PC-9 (cell line): ENCODE results near the gene ARL8B. TPM values are rescaled to one million over a fixed set of nuclear protein-coding genes. Genes with fewer than 3 reads are reported as not detected.

Source experiments
- BruUV-seq: library from RNA; stranded (reverse); fragments of 400-500 nt; replicated peaks from 2 replicates; lab custom pipeline; 2021; lab: Mats Ljungman, UMichigan
- CTCF ChIA-PET: fragments of 300-600 bp; sonication (Branson Sonifier 250); formaldehyde crosslinking; loops from one replicate; lab custom pipeline; 2022; ENCODE audit warnings: antibody characterized with exemption; lab: Charles Lee
- POLR2A ChIA-PET: fragments of 300-600 bp; sonication (Branson Sonifier 250); formaldehyde crosslinking; loops from one replicate; lab custom pipeline; 2022; ENCODE audit warnings: antibody characterized with exemption; ENCODE audit not compliant: unreplicated experiment; lab: Charles Lee
- DNase-seq, 2 experiments: peaks; one replicate each; pipeline versions ENCODE4 v3.0.0 to v3.0.0-alpha.2; 2015 to 2022; ENCODE audit warnings: mixed read lengths in 1 of 2
- H2AFZ ChIP-seq: fragments of 200-600 bp; sonication (generic); 2 replicates; pipeline ENCODE4 v1.8.1; 2017; ENCODE audit warnings: antibody characterized with exemption
- H3F3A ChIP-seq: fragments of 200-600 bp; sonication (generic); 2 replicates; pipeline ENCODE4 v1.8.1; 2017; ENCODE audit warnings: antibody characterized with exemption, mild to moderate bottlenecking, low read depth; ENCODE audit not compliant: insufficient read depth
- H3K27ac ChIP-seq: fragments of 200-600 bp; sonication (generic); 2 replicates; pipeline ENCODE4 v1.6.1; 2016; ENCODE audit warnings: mixed run types
- H3K27me3 ChIP-seq: fragments of 200-600 bp; sonication (generic); 2 replicates; pipeline ENCODE4 v1.6.1; 2016; ENCODE audit warnings: low read depth, mixed run types; ENCODE audit not compliant: insufficient read depth
- H3K36me3 ChIP-seq: fragments of 200-600 bp; sonication (generic); 2 replicates; pipeline ENCODE4 v1.6.1; 2016; ENCODE audit warnings: low read depth, mixed run types
- H3K4me1 ChIP-seq: fragments of 200-600 bp; sonication (generic); replicated peaks from 2 replicates; pipeline ENCODE4 v1.6.1; 2016; ENCODE audit warnings: mixed run types; ENCODE audit not compliant: insufficient read depth
- H3K4me2 ChIP-seq: fragments of 200-600 bp; sonication (generic); 2 replicates; pipeline ENCODE4 v1.6.1; 2017; ENCODE audit warnings: mixed run types
- H3K4me3 ChIP-seq: fragments of 200-600 bp; sonication (generic); 2 replicates; pipeline ENCODE4 v1.6.1; 2016; ENCODE audit warnings: mixed run types
- H3K79me2 ChIP-seq: fragments of 200-600 bp; sonication (generic); 2 replicates; pipeline ENCODE4 v1.6.1; 2017; ENCODE audit warnings: low read depth, mixed run types
- H3K9me2 ChIP-seq: fragments of 200-600 bp; sonication (generic); 2 replicates; pipeline ENCODE4 v1.8.1; 2017; ENCODE audit warnings: mild to moderate bottlenecking; ENCODE audit not compliant: insufficient read depth
- H3K9me3 ChIP-seq: fragments of 200-600 bp; sonication (generic); 2 replicates; pipeline ENCODE4 v1.8.1; 2016; ENCODE audit warnings: low read depth; ENCODE audit not compliant: insufficient read depth
- H4K20me1 ChIP-seq: fragments of 200-600 bp; sonication (generic); 2 replicates; pipeline ENCODE4 v1.8.1; 2017; ENCODE audit not compliant: insufficient read depth
- CTCF ChIP-seq: fragments of 200-600 bp; sonication (generic); conservative IDR thresholded peaks from 2 replicates; pipeline ENCODE4 v1.6.1; 2017; ENCODE audit warnings: mixed run types, antibody characterized with exemption, mild to moderate bottlenecking, moderate library complexity
- EZH2 ChIP-seq: fragments of 200-600 bp; sonication (generic); IDR thresholded peaks from 2 replicates; pipeline ENCODE4 v1.8.0; 2017; ENCODE audit warnings: antibody characterized with exemption, low read depth
- intact Hi-C: fragments of 100-400 bp; cut with micrococcal nuclease; formaldehyde crosslinking; loops from one replicate; pipeline ENCODE4 v1.10.0; 2022; ENCODE audit not compliant: unreplicated experiment
- total RNA-seq: library from RNA; stranded (reverse); gene quantifications from 2 replicates; pipeline ENCODE4 v1.2.3, GENCODE V29; 2021

The ARL8B gene
- total RNA-seq, 1 experiment from 2014 or later = 45.4 TPM

- Histone ChIP-seq H3K4me2 (no peak overlapping the region), H3K4me3 (no peak overlapping the region), H3K27ac (no peak overlapping the region), H3K4me1 (no peaks in the 10 kb centered on the region), H2AFZ (no peak overlapping the region), H3K36me3 (no peaks in the 10 kb centered on the region), H3K27me3 (no peaks in the 10 kb centered on the region), H3K79me2 (peaks cover 92% of the 10 kb centered on the region), H3K9me2 (no peaks in the 10 kb centered on the region), H3F3A (no peaks in the 10 kb centered on the region), H4K20me1 (peaks cover 41% of the 10 kb centered on the region), H3K9me3 (no peaks in the 10 kb centered on the region)
- BruUV-seq = no TSS peak
- ChIA-PET POLR2A (no interaction called here), CTCF (interaction anchor here (0.6 kb wide), 1 partner anchor 81 kb away, joined by 3 read pairs; no protein-coding TSS in a partner anchor)
- no peak for DNase-seq
- intact Hi-C loops = no loop called here
- TF ChIP-seq EZH2 (no peak), CTCF (no peak)
Measured at GRCh38 chr3:5134499-5134898, 12.4 kb downstream of the ARL8B start.

GRCh38 chr3:5136211-5136918 lies 14.3 kb downstream of the ARL8B start:
- Histone ChIP-seq H3K4me1 (no peaks in the 10 kb centered on the region), H3K36me3 (no peaks in the 10 kb centered on the region), H3K4me3 (no peak overlapping the region), H3K27ac (no peak overlapping the region), H3K9me3 (no peaks in the 10 kb centered on the region), H3K4me2 (no peak overlapping the region), H3K9me2 (no peaks in the 10 kb centered on the region), H2AFZ (no peak overlapping the region), H4K20me1 (peaks cover 41% of the 10 kb centered on the region), H3K79me2 (peaks cover 95% of the 10 kb centered on the region), H3F3A (no peaks in the 10 kb centered on the region), H3K27me3 (no peaks in the 10 kb centered on the region)
- POLR2A ChIA-PET = no interaction called here
- intact Hi-C loops = no loop called here
- BruUV-seq = no TSS peak
- DNase-seq = no peak
- CTCF ChIA-PET = no interaction called here
- TF ChIP-seq CTCF = no peak
- no peak for TF ChIP-seq EZH2

GRCh38 chr3:5136919-5137429 lies 14.9 kb downstream of the ARL8B start:
- Histone ChIP-seq H3K4me2 (no peak overlapping the region), H3F3A (no peaks in the 10 kb centered on the region), H3K27ac (no peak overlapping the region), H3K4me1 (no peaks in the 10 kb centered on the region), H3K9me2 (no peaks in the 10 kb centered on the region), H4K20me1 (peaks cover 41% of the 10 kb centered on the region), H3K27me3 (no peaks in the 10 kb centered on the region), H3K4me3 (no peak overlapping the region), H2AFZ (no peak overlapping the region), H3K9me3 (no peaks in the 10 kb centered on the region), H3K79me2 (peaks cover 95% of the 10 kb centered on the region), H3K36me3 (no peaks in the 10 kb centered on the region)
- POLR2A ChIA-PET = no interaction called here
- intact Hi-C loops = no loop called here
- no peak for DNase-seq
- no TSS peak for BruUV-seq
- CTCF ChIA-PET = interaction anchor here (0.7 kb wide), 1 partner anchor 11 kb away, joined by 4 read pairs; no protein-coding TSS in a partner anchor
- TF ChIP-seq CTCF (no peak), EZH2 (no peak)
